HCT116 (cell line): ENCODE data around the gene CREG2.

ENCODE experiments used
- CEBPB ChIP-seq: IDR thresholded peaks from 2 replicates; pipeline ENCODE4 v1.6.1; 2012; ENCODE audit warnings: low read depth
- EZH2phosphoT487 ChIP-seq: fragments of 200-600 bp; IDR thresholded peaks from 2 replicates; pipeline ENCODE4 v1.6.1; 2018; ENCODE audit warnings: antibody characterized with exemption, borderline replicate concordance
- POLR2AphosphoS5 ChIP-seq: IDR thresholded peaks from 2 replicates; pipeline ENCODE4 v1.6.1; 2011; ENCODE audit warnings: mild to moderate bottlenecking, low read depth, low read length, moderate library complexity
- RAD21 ChIP-seq: IDR thresholded peaks from 2 replicates; pipeline ENCODE4 v1.6.1; 2012; ENCODE audit warnings: low read depth, mild to moderate bottlenecking
- SRF ChIP-seq: IDR thresholded peaks from 2 replicates; pipeline ENCODE4 v1.6.1; 2012; ENCODE audit warnings: low read depth
- YY1 ChIP-seq: IDR thresholded peaks from 2 replicates; pipeline ENCODE4 v1.6.1; 2011; ENCODE audit warnings: low read length, low read depth, moderate library complexity, mild to moderate bottlenecking; ENCODE audit not compliant: insufficient replicate concordance; ENCODE audit errors: extremely low read depth
- ZNF274 ChIP-seq: fragments of 200-500 bp; sonication (Bioruptor generic); IDR thresholded peaks from 2 replicates; pipeline ENCODE4 v1.6.1; 2014; ENCODE audit warnings: mild to moderate bottlenecking, low read depth, low read length, inconsistent platforms
- TF ChIP-seq, protein P1 (sequence below), 3 experiments: fragments of 200-600 bp in 1 of 3; sonication (generic) in 1 of 3; IDR thresholded peaks in 2 of 3; conservative IDR thresholded peaks in 1 of 3; 2 replicates each; pipeline ENCODE4 v1.5.1; 2012 to 2017; ENCODE audit warnings: low read depth in 2 of 3, low read length in 2 of 3, antibody characterized with exemption in 1 of 3, borderline replicate concordance in 1 of 3, control low read depth in 1 of 3, mild to moderate bottlenecking in 1 of 3, mixed read lengths in 1 of 3, mixed run types in 1 of 3, moderate library complexity in 1 of 3; ENCODE audit not compliant: insufficient read depth in 1 of 3
- TF ChIP-seq, protein P2 (sequence below): IDR thresholded peaks from 2 replicates; pipeline ENCODE4 v1.6.1; 2012
- TF ChIP-seq, protein P3 (sequence below): IDR thresholded peaks from 2 replicates; pipeline ENCODE4 v1.6.1; 2012
- TF ChIP-seq, protein P4 (sequence below): IDR thresholded peaks from 2 replicates; pipeline ENCODE4 v1.6.1; 2012; ENCODE audit warnings: low read depth

DNA sequence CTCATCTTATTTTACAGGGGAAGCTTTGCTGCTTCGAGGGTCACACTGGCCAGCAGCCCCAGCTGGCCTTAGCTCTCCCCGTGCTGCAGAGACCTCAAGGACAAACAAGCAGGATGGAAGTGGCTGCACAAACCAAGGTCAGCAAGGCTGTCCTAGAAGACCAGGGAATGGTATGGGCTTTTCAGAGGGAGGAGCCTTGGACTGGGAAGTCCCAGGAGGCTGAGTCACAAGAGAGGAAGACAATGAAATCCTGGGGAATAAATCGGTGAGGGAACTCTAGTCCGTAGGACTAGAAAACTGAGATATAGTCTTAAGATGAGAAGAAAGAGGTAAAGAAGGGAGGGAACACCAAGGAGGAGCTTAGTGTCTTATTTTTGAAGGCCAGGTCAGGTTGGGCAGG, 15.7 kb downstream of the CREG2 start:
- TF ChIP-seq, protein P1, sequence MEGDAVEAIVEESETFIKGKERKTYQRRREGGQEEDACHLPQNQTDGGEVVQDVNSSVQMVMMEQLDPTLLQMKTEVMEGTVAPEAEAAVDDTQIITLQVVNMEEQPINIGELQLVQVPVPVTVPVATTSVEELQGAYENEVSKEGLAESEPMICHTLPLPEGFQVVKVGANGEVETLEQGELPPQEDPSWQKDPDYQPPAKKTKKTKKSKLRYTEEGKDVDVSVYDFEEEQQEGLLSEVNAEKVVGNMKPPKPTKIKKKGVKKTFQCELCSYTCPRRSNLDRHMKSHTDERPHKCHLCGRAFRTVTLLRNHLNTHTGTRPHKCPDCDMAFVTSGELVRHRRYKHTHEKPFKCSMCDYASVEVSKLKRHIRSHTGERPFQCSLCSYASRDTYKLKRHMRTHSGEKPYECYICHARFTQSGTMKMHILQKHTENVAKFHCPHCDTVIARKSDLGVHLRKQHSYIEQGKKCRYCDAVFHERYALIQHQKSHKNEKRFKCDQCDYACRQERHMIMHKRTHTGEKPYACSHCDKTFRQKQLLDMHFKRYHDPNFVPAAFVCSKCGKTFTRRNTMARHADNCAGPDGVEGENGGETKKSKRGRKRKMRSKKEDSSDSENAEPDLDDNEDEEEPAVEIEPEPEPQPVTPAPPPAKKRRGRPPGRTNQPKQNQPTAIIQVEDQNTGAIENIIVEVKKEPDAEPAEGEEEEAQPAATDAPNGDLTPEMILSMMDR (IDR thresholded peaks at IDR 0.05 in 2 of 3, conservative IDR thresholded peaks at IDR 0.05 in 1 of 3; ENCODE audit: borderline replicate concordance in 1 of 3, insufficient read depth in 1 of 3, low read depth in 2 of 3, low read length in 2 of 3) = no peak
- TF ChIP-seq POLR2AphosphoS5 = no peak
- no peak for TF ChIP-seq ZNF274
- TF ChIP-seq CEBPB = no peak
- TF ChIP-seq EZH2phosphoT487 = no peak
- no peak for TF ChIP-seq YY1
- no peak for TF ChIP-seq SRF
- TF ChIP-seq, protein P2, sequence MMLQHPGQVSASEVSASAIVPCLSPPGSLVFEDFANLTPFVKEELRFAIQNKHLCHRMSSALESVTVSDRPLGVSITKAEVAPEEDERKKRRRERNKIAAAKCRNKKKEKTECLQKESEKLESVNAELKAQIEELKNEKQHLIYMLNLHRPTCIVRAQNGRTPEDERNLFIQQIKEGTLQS = no peak
- TF ChIP-seq, protein P3, sequence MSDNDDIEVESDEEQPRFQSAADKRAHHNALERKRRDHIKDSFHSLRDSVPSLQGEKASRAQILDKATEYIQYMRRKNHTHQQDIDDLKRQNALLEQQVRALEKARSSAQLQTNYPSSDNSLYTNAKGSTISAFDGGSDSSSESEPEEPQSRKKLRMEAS = no peak
- no peak for TF ChIP-seq RAD21
- TF ChIP-seq, protein P4, sequence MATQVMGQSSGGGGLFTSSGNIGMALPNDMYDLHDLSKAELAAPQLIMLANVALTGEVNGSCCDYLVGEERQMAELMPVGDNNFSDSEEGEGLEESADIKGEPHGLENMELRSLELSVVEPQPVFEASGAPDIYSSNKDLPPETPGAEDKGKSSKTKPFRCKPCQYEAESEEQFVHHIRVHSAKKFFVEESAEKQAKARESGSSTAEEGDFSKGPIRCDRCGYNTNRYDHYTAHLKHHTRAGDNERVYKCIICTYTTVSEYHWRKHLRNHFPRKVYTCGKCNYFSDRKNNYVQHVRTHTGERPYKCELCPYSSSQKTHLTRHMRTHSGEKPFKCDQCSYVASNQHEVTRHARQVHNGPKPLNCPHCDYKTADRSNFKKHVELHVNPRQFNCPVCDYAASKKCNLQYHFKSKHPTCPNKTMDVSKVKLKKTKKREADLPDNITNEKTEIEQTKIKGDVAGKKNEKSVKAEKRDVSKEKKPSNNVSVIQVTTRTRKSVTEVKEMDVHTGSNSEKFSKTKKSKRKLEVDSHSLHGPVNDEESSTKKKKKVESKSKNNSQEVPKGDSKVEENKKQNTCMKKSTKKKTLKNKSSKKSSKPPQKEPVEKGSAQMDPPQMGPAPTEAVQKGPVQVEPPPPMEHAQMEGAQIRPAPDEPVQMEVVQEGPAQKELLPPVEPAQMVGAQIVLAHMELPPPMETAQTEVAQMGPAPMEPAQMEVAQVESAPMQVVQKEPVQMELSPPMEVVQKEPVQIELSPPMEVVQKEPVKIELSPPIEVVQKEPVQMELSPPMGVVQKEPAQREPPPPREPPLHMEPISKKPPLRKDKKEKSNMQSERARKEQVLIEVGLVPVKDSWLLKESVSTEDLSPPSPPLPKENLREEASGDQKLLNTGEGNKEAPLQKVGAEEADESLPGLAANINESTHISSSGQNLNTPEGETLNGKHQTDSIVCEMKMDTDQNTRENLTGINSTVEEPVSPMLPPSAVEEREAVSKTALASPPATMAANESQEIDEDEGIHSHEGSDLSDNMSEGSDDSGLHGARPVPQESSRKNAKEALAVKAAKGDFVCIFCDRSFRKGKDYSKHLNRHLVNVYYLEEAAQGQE = no peak
